OCI-LY3 (cell line): Measurements from ENCODE around the gene RCN2.

Source experiments
- H2AFZ ChIP-seq: fragments of 200-600, 300-600 bp; shearing (Covaris generic); 2 replicates; pipeline ENCODE4 v1.6.0; 2014; ENCODE audit warnings: antibody characterized with exemption, low read depth, low read length
- H3K27ac ChIP-seq: fragments of 200-600, 300-600 bp; sonication (generic); 2 replicates; pipeline ENCODE4 v1.5.1; 2014; ENCODE audit warnings: mild to moderate bottlenecking, low read length, moderate library complexity, mixed read lengths
- H3K27me3 ChIP-seq: fragments of 200-600, 300-600 bp; sonication (generic); 2 replicates; pipeline ENCODE4 v1.6.1; 2014; ENCODE audit warnings: low read depth, low read length, mixed read lengths
- H3K36me3 ChIP-seq: fragments of 200-600, 300-600 bp; sonication (generic); replicated peaks from 2 replicates; pipeline ENCODE3; 2014; ENCODE audit warnings: low read depth, low read length, mixed read lengths
- H3K4me1 ChIP-seq: fragments of 300-600, 200-600 bp; sonication (generic); 2 replicates; pipeline ENCODE4 v1.6.1; 2014; ENCODE audit warnings: low read length, mixed read lengths
- H3K4me2 ChIP-seq: fragments of 200-600, 300-600 bp; sonication (generic); 2 replicates; pipeline ENCODE4 v1.6.1; 2014; ENCODE audit warnings: low read length, mixed read lengths
- H3K4me3 ChIP-seq: fragments of 300-600, 200-600 bp; sonication (generic); 2 replicates; pipeline ENCODE4 v1.5.1; 2014; ENCODE audit warnings: antibody characterized with exemption, mild to moderate bottlenecking, low read length, moderate library complexity
- H3K79me2 ChIP-seq: fragments of 300-600, 200-600 bp; shearing (Covaris generic); 2 replicates; pipeline ENCODE4 v1.6.1; 2014; ENCODE audit warnings: mild to moderate bottlenecking, low read length, mixed read lengths
- H3K9ac ChIP-seq: fragments of 300-600, 200-600 bp; shearing (Covaris generic); 2 replicates; pipeline ENCODE4 v1.6.0; 2014; ENCODE audit warnings: mild to moderate bottlenecking, low read length, moderate library complexity
- H3K9me3 ChIP-seq: fragments of 200-600, 300-600 bp; shearing (Covaris generic); 2 replicates; pipeline ENCODE4 v1.6.1; 2014; ENCODE audit warnings: low read length, mixed read lengths; ENCODE audit not compliant: insufficient read depth
- H4K20me1 ChIP-seq: fragments of 200-600, 300-600 bp; sonication (generic); 2 replicates; pipeline ENCODE4 v1.6.1; 2016; ENCODE audit warnings: low read length, mixed read lengths; ENCODE audit not compliant: insufficient read depth
- EZH2phosphoT487 ChIP-seq: fragments of 200-600 bp; shearing (Covaris generic); IDR thresholded peaks from 2 replicates; pipeline ENCODE4 v1.6.1; 2018; ENCODE audit warnings: antibody characterized with exemption, mixed run types, low read depth
- TF ChIP-seq, protein P1 (sequence below): fragments of 200-600, 300-600 bp; sonication (generic); IDR thresholded peaks from 2 replicates; pipeline ENCODE4 v1.5.1; 2014; ENCODE audit warnings: antibody characterized with exemption, low read length, low read depth

The RCN2 gene

DNA sequence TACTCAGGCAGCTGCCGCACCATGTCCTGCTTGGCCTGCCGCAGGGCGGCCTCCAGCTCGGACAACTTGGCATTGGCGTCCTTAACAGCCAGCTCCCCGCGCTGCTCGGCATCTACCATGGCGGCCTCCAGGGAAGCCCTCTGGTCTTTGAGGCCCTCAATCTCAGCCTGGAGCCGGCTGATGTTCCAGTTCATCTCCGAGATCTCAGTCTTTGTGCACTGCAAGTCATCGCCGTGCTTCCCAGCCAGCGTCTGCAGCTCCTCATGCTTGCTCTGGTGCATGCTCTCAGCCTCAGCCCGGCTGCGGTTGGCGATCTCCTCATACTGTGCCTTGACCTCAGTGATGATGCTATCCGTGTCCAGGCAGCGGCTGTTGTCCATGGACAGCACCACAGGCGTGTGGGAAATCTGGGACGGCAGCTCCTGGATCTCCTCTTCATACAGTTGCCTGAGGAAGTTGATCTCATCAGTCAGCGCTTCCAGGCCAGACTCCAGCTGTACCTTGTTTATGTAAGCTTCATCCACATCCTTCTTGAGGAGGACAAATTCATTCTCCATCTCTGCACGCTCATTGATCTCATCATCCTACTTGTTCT, 47.9 kb downstream of the RCN2 start:
- H3K36me3 ChIP-seq: no peaks in the 10 kb centered on the region
- H3K27me3 ChIP-seq: no peaks in the 10 kb centered on the region; the same call in 1 of the 2 replicates
- no peak overlapping the region for H3K4me2 ChIP-seq
- H3K9me3 ChIP-seq: no peaks in the 10 kb centered on the region
- H3K27ac ChIP-seq: no peak overlapping the region
- no peak overlapping the region for H2AFZ ChIP-seq
- no peak overlapping the region for H3K9ac ChIP-seq
- H3K4me3 ChIP-seq: no peak overlapping the region
- H3K4me1 ChIP-seq: peaks cover 22% of the 10 kb centered on the region
- no peaks in the 10 kb centered on the region for H3K79me2 ChIP-seq
- TF ChIP-seq, protein P1, sequence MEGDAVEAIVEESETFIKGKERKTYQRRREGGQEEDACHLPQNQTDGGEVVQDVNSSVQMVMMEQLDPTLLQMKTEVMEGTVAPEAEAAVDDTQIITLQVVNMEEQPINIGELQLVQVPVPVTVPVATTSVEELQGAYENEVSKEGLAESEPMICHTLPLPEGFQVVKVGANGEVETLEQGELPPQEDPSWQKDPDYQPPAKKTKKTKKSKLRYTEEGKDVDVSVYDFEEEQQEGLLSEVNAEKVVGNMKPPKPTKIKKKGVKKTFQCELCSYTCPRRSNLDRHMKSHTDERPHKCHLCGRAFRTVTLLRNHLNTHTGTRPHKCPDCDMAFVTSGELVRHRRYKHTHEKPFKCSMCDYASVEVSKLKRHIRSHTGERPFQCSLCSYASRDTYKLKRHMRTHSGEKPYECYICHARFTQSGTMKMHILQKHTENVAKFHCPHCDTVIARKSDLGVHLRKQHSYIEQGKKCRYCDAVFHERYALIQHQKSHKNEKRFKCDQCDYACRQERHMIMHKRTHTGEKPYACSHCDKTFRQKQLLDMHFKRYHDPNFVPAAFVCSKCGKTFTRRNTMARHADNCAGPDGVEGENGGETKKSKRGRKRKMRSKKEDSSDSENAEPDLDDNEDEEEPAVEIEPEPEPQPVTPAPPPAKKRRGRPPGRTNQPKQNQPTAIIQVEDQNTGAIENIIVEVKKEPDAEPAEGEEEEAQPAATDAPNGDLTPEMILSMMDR: no peak
- TF ChIP-seq EZH2phosphoT487: no peak
- H4K20me1 ChIP-seq: no peaks in the 10 kb centered on the region

DNA sequence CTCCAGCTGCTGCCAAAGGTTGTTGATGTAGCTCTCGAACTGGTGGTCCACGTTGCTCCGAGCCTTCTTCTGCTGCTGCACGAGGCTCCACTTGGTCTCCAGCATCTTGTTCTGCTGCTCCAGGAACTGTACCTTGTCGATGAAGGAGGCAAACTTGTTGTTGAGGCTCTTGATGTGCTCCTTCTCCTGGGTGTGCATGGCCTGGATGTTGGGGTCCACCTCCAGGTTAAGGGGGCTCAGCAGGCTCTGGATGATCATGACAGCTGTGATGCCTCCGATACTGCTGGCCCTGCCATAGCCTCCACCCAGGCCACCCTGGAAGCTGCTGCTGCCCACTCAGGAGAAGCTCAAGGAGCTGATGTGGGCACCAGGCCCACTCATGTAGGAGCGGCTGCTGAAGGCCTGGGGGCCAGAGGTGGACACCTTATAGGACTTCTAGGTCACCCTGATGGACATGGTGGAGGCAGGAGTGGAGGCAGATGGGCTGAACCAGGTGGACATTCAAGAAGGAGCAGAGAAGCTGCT, 48.5 kb downstream of the RCN2 start:
- no peaks in the 10 kb centered on the region for H3K79me2 ChIP-seq
- H2AFZ ChIP-seq: no peak overlapping the region
- H3K36me3 ChIP-seq: no peaks in the 10 kb centered on the region
- H3K27ac ChIP-seq: no peak overlapping the region
- H3K4me3 ChIP-seq: no peak overlapping the region
- TF ChIP-seq, protein P1: no peak
- no peak overlapping the region for H3K9ac ChIP-seq
- peaks cover 22% of the 10 kb centered on the region for H3K4me1 ChIP-seq
- no peaks in the 10 kb centered on the region for H3K9me3 ChIP-seq
- H3K27me3 ChIP-seq: no peaks in the 10 kb centered on the region; the same call in 1 of the 2 replicates
- H4K20me1 ChIP-seq: no peaks in the 10 kb centered on the region
- no peak overlapping the region for H3K4me2 ChIP-seq

DNA sequence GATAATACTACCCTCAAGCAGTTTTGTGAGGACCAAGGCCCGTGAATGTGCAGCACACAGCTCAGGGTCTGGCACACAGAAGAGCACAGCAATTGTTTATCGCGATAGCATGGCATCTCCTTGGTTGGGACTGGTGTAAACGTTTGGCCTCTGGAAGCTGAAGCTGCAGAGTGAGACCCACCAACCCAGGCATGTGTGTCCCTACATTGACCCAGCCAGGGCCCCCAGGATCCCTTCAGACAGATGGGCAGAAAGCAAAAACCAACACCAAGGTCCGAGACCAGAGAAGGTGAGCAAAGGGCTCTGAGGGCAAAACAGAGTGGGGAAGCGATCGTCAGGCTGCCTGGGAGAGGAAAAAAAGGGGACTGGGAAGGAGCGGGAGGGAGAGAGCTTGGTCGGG, 50.8 kb downstream of the RCN2 start:
- no peaks in the 10 kb centered on the region for H3K27me3 ChIP-seq
- no peaks in the 10 kb centered on the region for H3K36me3 ChIP-seq
- H3K27ac ChIP-seq: no peak overlapping the region
- no peaks in the 10 kb centered on the region for H3K9me3 ChIP-seq
- peaks cover 22% of the 10 kb centered on the region for H3K4me1 ChIP-seq
- no peak overlapping the region for H3K4me3 ChIP-seq
- H3K9ac ChIP-seq: no peak overlapping the region
- no peak overlapping the region for H2AFZ ChIP-seq
- H4K20me1 ChIP-seq: no peaks in the 10 kb centered on the region
- no peak for TF ChIP-seq EZH2phosphoT487
- TF ChIP-seq, protein P1: no peak
- no peak overlapping the region for H3K4me2 ChIP-seq
- H3K79me2 ChIP-seq: no peaks in the 10 kb centered on the region

DNA sequence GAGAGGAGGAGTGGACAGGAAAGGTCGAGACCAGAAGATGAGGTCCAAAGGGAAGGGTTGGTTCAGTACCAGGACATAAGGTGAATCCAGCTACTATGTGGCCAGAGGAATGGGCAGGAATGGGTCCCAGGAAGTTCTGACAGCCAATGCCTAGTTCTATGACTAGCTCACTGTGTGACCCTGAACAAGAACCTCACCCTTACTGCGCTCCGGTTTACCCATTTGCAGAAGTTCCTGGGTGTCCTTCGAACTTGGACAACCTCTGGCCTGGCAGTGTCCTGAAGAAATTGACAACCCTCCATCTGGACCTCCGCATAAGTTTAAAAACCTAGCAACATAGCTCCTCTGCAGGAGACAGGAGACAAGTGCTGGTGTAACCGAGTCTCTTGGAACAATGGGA, 51.2 kb downstream of the RCN2 start:
- H3K27me3 ChIP-seq: no peaks in the 10 kb centered on the region
- no peak overlapping the region for H3K4me3 ChIP-seq
- peaks cover 26% of the 10 kb centered on the region for H3K4me1 ChIP-seq
- no peaks in the 10 kb centered on the region for H3K9me3 ChIP-seq
- no peaks in the 10 kb centered on the region for H4K20me1 ChIP-seq
- H3K9ac ChIP-seq: no peak overlapping the region
- H3K4me2 ChIP-seq: no peak overlapping the region
- H3K27ac ChIP-seq: no peak overlapping the region
- H2AFZ ChIP-seq: no peak overlapping the region
- H3K36me3 ChIP-seq: no peaks in the 10 kb centered on the region
- no peaks in the 10 kb centered on the region for H3K79me2 ChIP-seq
- TF ChIP-seq EZH2phosphoT487: no peak
- TF ChIP-seq, protein P1: no peak
